Activated gamma-delta T cell treated with Interleukin-2 at 50 U/mL for 16 hours (primary cell): ENCODE data around the gene TLR5.
A peak's percentile ranks its signal among the peaks of the same experiment; 100 is the strongest.

Source experiments
- DNase-seq: peaks from one replicate; pipeline ENCODE4 v3.0.0-alpha.2; 2020

TLR5 gene

DNA sequence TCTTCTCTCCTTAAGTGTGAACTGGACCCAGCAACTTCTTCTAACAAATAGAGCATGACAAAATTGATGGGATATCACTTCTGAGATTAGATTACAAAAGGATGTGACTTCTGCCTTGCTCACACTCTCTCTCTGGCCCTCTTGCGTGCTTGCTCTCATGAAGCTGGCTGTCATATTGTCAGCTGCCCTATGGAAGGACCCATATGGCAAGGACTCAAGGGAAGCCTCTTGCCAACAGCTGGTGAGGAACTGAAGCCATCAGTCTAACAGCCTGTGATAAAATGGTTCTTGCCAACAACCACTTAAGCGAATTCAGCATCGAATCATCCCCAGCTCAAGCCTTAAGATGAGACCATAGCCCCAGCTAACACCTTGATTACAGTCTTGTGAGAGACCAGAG, 4.8 kb upstream of the TLR5 start:
- no peak for DNase-seq

DNA sequence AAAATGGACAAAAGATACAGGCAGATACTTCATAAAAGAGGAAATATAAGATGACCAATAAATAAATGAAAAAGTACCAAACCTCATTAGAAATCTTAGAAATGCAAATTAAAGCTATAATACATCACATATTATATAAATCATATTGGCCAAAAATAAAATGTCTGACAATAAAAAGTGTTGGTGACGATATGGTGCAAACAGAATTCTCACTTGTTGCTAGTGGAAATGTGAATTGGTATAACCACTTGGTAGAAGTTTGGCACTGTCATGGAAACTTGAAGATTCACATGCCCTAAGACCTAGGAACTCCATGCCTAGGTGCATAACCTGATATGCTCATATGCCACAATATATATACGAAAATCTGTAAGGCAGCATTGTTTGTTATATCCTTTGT, 4.4 kb upstream of the TLR5 start:
- DNase-seq = no peak

DNA sequence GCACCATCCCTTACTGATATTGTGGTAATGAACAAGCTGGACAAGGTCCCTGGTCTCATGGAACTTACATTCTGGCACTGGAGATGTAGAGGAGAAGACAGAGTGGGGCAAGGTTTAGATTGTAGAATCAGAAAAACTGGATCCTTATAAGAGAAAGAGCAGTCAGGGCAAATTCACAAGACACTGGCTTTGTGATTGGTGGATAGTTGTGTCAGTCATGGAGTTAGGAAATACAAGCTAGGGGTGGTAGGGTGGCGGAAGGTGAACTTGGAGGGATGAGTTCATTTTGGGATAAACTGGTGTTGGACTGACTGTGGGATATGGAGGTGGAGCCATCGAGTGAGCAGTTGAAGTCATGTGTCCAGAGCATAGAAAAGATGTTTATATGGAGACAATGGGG, 3.7 kb upstream of the TLR5 start:
- no peak for DNase-seq

DNA sequence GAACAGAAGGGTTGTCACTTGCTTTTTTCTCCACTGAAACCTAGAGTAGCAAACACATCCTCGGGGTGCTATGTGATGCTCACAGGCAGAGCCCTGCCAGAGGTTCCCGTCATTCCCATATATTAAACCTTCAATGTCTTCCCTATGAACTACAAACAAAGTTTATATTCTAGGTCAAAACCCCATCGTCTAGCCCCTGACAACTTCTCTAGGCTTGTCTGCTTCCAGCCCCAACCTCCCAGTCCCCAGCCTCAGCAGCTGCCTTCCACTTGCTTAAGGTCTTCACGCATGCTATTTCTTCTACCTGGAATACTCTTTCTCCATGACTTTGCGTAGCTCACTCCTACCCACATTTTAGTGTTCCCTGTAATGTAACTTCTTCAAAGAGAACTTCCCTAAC, 1.9 kb upstream of the TLR5 start:
- no peak for DNase-seq

DNA sequence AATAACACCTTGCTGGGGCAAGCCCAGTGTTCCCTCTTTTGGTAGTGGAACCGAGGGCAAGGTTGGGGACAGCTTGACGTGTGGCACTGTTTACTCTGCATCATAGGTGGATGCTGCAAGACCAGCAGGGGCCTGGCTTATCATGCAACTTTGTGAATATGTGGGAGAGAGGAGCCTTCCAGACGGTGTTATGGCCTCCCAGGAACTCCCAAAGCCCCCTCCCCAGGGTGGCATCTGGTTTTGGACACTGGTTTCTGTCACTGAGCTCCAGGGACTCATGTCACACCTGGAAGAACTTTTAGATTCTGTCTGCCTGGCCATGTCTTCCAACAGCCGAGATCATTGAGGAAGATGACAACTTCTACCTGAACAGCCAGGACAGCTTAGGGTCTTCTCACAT, 1.4 kb upstream of the TLR5 start:
- DNase-seq = no peak

DNA sequence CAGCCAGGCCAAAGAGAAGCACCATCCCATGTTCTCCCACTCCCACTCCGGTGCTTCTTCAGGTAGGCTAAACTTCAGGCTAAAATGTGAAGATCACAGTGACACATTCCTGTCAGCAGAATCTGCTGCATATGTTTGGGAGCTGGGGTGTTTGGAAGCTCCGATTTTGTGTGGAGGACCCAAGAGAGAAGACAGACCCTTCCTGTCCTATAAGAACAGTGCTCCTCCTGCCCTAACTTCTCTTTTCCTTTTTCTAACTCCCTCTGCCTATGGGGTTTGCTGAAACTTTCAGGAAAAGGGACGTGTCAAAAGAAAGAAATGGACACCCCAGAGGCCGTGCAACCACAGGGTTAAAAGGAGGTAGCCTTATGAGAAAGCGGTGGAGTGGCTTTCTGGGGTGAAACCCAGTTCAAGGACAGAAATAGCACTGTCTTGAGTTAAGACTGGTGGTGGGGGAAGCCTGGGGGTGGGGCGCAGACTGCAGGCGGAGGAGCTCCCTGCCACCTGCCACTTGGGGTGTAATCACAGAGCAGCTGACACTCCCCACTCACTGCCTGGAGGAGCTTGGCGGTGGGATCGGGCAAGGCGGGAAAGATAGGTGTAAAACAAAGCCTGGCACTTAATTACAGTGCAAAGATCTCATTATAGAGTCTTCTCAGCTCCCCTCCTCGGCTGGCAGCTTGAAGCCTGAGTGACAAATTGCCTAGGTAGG, 645 bp upstream of the TLR5 start:
- DNase-seq = no peak

DNA sequence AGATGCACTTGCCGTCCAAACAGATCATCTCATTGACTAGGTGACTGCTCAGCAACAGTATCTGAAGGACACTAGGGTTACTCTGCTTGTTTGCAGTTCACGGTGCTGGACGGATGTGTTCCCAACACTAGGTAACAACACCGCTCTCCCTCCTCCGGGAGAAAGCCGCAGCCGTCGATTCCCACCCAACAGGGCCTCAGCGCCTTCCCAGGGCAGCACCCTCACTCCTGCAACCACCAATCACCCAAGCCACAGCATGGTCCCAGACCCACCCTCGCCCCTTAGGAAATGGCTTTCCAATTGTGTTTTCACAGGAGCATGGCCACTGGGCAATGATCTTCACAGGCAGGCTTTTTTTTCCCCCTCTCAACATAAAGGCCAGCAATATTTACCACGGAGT, 779 bp downstream of the TLR5 start:
- DNase-seq = no peak

DNA sequence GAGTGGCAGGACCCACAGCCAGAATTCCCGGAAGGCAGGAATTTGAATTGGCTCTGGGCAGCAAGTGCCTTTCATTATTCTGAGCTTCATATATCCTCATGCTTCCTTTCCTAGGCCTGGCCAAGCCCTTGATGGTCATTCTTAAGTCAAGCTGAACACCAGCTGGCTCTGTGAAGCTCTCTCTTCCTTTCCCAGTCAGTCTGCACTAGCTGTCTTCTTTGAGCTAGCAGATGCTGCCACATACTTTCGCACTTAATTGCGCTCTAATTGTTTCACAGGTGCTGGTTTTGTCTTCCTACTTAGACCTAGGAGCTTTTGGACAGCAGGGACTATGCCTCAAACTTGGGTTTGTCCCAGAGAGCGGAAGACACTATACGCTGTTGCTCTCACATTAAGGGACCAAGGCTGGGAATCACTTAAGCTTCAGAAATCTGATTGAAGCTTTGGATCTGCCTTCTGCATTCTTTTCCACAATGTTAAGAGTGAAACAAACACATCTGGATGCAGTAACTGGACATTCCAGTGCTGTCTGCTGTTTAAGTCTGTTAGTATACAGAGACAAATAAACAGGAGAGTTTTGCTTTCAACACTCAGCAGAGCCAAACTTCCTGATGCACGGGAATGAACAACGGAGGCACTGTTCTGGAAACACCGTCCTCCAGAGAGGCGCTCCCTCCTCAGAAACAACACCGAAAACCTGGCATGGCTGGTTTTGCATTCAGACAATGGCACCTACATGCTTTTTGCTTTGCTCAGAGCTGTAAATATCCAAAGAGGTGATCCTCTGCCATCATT, 2.2 kb downstream of the TLR5 start:
- DNase-seq = no peak

DNA sequence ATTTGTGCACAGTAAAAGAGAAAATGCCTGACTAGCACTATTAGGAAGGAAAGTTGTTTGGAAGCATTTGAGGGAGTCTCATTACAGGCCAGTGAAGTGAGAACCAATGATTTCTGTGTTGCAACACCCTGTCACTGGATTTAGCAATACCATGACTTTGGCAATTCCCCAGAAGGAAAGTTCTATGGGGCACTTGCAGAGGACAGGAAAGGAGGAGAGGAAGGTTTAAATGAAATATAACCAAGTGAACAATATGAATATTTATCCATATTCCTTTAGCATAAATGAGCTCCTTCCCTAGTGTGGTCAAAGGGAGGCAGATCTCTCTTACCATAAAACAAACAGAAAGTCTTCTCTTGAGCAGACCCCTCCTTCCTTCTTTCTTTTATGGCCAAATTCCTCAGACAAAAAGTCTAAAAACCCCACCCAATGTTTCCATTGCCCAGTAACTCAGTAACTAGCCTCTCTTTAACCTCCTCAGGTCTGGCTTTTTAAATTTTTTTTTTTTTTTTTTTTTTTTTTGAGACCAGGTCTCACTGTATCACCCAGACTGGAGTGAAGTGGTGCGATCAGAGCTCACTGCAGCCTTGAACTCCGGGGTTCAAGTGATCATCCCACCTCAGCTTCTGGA, 5.5 kb downstream of the TLR5 start:
- DNase-seq = no peak

DNA sequence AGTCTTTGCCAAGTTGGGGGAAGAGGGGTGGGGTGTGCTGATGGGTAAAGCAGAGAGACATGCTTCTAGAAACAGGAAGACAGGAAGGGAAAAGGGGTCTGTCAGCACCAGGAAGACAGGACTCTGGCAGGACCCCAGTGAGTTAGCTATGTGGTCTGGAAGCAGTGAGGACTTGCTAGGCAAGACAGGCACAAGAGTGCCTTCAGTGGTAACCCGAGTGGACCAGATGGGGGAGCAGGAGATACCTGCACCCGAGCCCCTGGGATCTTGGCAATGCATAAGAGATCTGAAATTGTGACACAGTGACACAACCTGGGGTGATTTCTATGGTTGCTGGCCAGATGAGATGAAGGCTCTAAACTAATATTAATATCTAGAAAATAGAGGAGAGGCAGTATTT, 7.0 kb downstream of the TLR5 start:
- DNase-seq = no peak

DNA sequence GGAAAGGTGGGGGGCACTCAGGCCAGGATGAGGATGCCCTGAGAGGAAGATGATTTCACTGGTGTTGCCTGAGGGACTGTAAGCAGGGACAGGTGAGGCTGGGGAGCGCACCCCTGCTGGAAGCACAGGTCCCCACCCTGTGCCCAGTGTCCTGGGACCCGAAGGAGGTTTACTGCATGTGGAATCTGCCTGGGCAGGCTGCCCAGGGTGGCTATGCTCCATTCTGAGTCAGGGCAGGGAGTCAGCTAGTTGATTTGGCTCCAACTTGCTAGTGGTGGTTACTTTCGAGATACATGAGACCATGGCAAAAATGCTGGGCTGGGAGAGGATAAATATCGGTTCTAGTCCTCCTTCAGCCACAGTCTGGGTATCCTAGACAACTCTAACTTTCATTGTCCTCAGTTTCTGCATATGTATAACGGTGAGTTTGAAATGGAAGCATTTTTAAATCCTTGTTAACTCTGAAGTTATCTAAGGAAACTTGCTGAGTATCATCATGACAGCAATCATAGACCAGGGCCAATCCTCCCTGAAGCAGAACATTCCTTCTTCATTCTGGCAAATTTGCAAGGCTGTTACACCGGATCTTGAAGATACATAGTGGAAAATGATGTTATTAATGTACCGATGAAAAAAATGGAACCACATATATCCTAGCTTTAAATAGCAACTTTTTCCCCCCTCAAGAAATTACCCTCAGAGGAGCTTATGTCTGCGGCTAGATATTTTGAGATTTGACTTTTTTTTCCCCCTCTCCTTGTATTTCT, 7.7 kb downstream of the TLR5 start:
- no peak for DNase-seq

DNA sequence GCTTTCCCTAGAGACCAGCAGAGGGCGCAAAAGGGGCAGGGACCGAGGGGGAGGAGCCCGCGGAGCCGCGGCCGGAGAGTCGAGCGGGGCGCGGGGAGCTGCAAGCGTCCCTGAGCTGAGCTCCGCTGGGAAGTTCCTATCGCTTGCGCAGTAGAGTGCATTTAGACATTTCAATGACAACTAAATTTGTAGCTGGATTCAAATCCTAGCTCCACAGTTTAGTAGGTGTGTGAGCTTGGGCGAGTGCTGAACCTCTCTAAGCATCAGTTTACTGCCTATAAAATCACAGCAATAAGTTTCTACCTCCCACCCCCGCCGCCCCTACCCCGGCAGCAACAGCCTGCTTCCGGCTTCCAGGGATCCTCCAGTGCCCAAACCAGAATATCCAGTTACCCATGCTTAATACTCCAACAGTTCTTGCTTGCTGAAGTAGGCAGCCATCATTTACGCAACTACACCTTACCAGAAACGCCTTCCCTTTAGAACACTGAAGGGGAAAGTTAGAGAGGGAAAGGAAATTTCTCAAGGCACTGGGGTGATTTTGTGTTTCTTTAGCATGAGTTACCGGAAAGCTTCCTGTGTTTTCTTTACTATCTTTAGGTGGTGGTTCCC, 9.1 kb downstream of the TLR5 start:
- peak; percentile 74 for DNase-seq

DNA sequence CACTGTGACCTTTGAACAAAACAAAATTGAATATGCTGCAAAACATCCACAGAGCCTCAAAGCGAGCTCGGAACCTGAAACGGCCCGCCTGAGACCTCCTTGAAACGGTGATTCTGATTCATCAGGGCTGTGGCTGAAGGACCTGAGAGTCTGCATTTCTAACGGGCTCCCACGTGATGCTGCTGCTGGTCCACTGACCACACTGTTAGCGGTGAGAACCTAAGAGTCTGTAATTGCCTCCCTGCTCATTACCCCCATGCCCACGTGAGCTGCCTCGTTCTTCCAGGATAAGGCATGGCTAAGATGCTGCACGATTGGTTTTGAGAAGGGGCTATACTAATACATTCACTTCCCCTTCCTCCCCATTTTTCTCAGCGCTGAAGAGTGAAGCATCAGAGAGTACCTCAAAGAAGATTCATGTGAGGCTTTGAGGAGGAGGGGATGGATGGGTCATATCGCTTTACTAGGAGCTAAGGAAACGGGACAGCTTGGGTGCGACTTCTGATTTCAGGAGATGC, 9.7 kb downstream of the TLR5 start:
- DNase-seq = no peak

DNA sequence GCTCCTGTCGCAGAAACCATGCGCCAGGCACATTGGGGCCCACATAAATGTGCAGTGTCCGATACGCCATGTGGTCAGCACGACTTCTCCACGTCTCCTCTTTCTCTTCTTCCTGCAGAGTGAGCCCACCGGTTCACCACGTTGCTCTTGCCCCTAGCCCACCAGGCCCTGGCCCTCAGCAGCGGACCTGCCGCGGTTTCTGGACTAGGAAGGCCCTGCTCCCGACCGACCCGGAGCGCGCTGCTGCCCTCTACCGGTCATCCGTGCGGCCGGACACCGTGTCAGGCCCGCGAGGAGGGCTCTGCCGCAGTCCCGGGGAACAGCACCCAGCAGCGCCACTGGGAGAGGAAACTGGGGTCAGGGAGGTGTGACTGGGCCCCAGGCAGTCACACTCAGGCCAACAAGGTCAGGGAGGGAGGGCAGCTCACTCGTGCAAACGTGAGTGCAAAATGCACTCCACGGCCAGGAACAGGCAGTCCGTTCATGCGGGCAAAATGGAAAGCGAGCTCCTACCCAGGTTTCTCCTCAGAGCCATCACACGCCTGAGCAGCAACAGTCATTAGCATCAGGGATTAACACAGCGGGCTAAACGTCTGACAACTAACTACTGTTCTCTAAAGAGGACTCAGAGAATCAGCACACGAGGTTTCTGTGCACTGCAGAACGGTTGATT, 13.7 kb downstream of the TLR5 start:
- peak; percentile 62 for DNase-seq

DNA sequence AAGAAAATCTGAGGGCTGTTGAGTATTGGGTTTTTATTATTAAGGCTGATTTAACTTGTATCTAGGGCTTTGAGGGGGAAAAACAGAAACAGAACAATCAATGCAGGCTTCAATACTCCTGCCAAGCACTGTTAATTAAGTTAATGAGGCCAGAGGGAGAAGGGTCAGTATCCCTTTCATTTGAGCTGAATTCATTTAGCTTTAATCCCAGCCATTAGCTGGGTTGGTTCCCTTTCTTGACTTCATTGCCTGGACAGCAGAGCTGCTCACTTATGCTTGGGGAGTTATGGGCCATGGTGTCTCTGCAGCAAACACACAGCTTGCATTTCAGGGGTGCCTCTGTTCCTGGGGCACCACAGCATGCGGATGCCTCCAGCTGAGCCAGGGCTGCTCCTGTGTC, 16.3 kb downstream of the TLR5 start:
- DNase-seq = no peak

DNA sequence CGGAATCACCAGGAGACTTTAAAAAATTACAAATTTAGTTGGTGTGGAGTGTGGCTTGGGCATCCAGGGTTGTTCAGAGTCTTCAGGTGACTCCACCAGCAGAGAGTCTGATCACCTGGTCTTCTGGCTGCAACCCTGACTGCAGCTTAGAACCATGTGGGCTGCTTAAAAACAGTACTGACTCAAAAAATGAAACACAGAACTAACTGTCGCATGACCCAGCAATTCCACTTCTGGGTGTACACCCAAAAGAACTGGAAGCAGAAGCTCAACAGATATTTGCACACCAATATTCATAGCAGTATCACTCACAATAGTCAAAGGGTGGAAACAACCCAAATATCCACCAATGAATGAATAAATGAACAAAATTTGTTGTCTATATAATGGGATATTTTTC, 17.3 kb downstream of the TLR5 start:
- DNase-seq = no peak

DNA sequence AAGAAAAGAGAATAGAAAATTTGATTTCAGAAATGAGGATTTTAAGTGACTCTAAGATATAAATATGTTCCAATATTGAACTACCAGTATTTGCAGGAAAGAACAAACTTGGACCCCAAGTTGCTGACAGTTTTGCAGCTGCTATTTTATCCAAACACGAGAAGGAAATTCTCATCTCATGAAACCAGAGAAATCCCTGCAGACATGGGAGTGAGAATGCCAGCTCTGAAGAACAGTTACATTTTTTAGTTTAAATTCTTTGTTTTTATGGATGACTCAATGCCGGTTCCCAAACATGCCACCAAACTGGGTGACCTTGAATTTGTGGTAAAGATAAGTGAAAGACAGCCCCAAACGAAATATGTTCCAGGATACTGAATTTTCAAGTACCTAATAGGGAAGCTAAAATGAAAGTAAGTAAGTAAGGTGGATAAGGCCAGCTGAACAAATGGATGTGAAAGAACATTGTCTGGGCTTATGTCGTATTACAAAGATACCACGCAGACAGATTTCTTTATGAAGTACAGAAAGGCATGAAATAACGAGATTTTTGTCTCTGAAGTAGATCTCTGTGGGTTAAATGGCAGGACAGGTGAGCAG, 19.9 kb downstream of the TLR5 start:
- no peak for DNase-seq

DNA sequence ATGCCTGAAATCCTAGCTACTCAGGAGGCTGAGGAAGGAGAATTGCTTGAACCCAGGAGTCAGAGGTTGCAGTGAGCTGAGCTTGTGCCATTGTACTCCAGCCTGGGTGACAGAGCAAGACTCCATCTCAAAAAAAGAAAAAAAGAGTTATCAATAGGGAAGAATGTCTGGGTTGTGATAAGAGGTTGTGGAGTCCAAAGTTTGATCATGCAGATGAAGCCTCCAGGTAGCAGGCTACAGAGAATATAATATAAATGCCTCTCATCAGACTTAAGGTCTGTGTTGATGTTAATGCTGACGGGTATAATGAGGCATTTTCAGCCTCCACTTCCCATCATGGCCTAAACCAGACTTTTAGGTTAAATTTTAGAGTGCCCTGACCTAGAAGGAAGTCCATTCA, 24.6 kb downstream of the TLR5 start:
- DNase-seq = no peak

DNA sequence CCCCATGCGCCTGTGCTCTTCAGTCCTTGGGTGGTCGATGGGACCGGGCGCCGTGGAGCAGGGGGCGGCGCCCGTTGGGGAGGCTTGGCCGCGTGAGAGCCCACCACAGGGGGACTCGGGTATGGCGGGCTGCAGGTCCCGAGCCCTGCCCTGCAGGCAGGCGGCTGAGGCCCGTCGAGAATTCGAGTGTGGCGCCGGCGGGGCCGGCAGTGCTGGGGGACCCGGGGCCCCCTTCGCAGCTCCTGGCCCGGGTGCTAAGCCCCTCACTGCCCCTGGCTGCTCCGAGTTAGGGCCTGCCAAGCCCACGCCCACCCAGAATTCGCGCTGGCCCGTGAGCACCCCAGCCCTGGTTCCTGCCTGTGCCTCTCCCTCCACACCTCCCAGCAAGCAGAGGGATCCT, 26.1 kb downstream of the TLR5 start:
- no peak for DNase-seq

DNA sequence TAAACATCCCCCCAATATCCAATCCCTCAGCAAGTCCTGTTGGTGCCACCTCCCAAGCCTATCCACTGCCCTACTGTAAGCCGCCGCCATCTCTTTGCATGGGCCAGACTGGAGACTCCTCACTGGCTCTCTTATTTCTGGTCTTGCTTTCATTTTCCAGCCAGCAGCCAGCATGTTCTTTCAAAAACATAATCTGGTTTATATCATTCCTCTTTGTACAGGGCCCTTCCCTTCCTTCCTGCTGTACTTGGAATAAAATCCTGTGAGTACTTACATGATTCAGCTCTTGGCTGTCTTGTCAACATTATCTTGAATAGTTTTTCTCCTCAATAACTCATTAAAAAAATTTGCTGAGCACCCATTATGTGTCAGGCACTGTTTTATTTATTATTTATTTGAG, 28.2 kb downstream of the TLR5 start:
- no peak for DNase-seq

DNA sequence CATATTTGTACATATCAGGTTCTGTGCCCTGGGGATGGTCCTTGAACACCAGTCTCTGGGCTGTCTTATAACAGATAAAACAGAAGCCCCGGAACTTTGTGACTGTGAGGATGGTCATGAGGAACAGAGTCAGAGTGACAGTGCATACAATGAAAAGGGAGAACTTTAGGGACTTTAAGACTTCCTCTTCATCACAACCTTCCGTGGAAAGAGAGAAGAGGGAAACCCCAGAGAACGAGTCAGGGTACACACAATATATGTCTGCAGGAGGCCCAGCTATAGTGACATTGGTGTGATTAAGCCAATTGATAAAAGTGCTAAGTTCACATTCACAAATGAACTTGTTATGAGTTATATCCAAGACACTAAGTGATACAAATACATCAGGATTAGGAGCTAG, 32.1 kb downstream of the TLR5 start:
- no peak for DNase-seq

DNA sequence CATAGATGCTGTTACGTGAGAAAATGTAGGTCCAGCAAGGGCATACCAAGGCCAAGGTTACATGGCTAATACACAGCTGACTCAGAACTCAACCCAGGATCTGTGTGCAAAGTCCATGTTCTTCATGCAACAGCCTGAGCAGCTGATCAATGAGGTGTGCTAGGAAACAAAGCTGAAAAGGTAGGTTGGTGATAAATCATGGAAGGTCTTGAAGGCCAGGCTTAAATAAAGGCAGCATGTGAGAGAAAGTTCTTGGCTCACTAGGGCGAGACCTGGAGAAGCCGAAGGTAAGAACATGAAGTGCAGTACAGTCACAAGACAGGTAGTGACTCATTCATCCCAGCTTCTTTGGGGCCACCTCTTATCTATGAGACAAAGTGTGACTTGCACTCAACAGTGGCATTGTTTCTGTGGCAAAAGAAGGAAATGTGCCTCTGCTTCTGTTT, 33.4 kb downstream of the TLR5 start:
- no peak for DNase-seq
